ENCODE results near the gene TUBA4A. TPM values are rescaled to one million over a fixed set of nuclear protein-coding genes. Genes with fewer than 3 reads are reported as not detected.

The TUBA4A gene
- total RNA-seq, 1 donor = 25.6 TPM

DNA sequence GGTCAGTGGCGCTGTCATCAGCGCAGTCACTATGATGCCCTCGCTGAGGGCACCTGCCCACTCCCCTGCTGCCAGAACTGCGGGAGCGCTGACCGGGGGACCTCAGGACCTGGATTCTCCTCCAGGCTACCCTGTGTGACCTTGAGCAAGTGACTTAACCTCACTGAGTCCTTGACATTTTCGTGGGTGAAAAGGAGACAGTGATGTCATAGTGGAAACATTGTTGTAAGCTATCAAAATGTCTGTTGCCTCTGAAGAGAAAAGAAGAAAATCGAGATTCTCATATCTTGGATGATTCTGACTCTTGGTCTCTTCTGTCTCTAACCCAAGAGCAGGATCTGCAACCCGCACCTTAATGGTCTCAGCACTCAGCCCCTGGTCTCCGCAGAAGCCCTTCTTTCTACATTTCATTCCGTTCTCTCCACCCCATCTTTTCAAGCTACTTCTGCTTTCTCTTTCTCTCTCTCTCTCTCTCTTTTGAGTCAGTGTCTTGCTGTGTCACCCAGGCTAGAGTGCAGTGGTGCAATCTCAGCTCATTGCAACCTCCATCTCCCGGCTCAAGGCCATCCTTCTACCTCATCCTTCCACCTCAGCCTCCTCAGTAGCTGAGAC lies 978 bp upstream of the TUBA4A start:
- peak; percentile 16 for DNase-seq (ENCODE audit: low read depth)
- TF ChIP-seq, protein P1, sequence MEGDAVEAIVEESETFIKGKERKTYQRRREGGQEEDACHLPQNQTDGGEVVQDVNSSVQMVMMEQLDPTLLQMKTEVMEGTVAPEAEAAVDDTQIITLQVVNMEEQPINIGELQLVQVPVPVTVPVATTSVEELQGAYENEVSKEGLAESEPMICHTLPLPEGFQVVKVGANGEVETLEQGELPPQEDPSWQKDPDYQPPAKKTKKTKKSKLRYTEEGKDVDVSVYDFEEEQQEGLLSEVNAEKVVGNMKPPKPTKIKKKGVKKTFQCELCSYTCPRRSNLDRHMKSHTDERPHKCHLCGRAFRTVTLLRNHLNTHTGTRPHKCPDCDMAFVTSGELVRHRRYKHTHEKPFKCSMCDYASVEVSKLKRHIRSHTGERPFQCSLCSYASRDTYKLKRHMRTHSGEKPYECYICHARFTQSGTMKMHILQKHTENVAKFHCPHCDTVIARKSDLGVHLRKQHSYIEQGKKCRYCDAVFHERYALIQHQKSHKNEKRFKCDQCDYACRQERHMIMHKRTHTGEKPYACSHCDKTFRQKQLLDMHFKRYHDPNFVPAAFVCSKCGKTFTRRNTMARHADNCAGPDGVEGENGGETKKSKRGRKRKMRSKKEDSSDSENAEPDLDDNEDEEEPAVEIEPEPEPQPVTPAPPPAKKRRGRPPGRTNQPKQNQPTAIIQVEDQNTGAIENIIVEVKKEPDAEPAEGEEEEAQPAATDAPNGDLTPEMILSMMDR (IDR thresholded peaks at IDR 0.05; ENCODE audit: insufficient read depth, low read length) = no peak
- H3K4me3 ChIP-seq (ENCODE audit: low read depth, low read length) = peak overlapping the region; percentile 70

DNA sequence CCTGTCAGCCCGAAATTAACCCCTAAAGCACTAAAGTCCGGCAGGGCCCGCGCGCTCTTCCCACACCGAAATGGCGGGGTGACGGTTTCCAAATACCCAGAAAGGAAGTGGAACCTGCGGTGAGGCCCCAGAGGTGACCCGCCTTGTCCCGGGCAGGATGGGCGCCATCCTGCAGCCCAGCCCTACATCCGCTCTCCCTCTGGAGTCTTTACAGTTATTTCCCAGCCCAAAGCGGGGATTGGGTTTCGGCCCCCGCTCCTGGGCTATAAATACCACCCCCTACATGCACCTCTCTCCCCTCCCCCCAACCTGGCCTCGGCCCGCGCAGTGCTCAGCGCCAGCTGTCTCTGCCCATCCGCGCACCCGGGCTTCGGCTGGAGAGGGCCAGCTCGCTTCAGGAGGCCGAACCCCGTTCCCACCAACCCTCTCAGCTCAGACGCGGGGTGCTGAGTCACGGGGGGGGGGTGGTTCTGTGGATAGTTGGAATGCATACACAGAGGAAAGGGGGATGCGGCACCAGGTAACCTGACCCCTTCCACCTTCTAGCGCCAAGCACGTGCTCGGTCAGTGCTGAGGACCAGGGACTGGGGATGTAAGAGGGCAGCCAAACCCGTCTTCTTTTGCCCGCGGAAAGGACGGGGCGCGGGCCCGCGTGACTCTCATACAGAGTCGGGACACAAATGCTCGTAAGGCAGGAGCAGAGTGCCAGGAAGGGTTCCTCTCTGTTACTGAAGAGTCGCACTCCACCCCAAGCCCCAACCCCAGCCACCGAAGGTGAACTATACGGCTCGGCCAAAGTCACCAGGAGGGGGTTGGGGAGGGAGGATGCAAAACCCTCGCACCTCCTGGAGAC lies 592 bp downstream of the TUBA4A start, which contains the start of gene TUBA4B:
Gene TUBA4B, plus strand, starts transcription at position 344 of the 853 bp plus-strand sequence. Its CDS starts 165 bp downstream, at position 509.
- peak within 1 kb of the TSS; percentile 70 for H3K4me3 ChIP-seq (ENCODE audit: low read depth, low read length)
- DNase-seq (ENCODE audit: low read depth) = no peak
- TF ChIP-seq, protein P1 (IDR thresholded peaks at IDR 0.05; ENCODE audit: insufficient read depth, low read length) = no peak

DNA sequence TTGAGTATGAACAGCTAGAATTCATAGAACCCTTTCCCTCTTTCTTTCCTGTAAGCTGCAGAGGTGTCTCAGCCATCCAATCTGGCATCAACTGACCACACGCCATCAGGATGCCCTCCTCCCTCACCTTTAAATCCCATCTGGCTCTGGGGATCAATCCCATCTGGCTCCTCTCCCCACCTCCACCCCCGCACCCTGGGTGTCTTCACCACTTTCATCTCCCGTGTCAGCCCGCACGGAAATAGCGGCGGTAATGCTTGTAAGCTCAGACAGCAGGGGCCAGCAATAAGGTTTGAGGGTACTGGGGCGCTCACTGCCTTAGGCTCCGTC lies 1.2 kb downstream of the TUBA4A start:
- TF ChIP-seq, protein P1 (IDR thresholded peaks at IDR 0.05; ENCODE audit: insufficient read depth, low read length) = no peak
- DNase-seq (ENCODE audit: low read depth) = no peak
- peak overlapping the region; percentile 70 for H3K4me3 ChIP-seq (ENCODE audit: low read depth, low read length)

DNA sequence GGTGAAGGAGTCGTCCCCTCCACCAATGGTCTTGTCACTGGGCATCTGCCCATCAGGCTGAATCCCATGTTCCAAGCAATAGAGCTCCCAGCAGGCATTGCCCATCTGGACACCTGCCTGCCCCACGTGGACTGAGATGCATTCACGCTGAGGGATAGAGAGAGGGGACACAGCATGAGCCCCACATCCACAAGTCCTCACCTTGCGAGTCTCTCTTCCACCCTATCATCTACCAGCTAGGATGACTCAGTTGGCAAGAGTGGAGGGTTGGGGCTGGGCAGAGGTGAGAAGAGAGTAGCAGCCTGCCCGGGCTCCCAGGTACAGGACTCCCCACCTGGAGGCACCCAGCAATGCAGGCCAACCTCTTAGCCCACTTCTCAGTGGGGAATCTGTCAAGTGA lies 1.6 kb downstream of the TUBA4A start:
- DNase-seq (ENCODE audit: low read depth) = no peak
- H3K4me3 ChIP-seq (ENCODE audit: low read depth, low read length) = no peak overlapping the region

DNA sequence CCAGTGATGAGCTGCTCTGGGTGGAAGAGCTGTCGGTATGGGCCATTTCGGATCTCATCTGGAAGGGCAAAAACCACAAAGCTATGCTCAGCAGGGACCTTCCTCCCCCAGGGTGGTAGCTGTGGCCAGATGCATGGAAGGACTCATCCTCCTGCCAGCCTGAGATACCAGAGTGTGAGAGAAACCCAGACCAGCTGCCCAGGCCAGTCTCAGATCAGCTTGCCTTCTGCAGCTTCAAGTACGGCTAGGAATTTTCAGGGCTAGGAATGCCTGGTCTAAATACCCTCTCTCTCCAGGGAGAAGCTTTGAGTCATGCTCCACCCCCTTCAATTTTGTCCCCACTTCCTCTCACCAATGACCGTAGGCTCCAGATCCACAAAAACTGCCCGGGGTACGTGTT lies 2.1 kb downstream of the TUBA4A start:
- TF ChIP-seq, protein P1 (IDR thresholded peaks at IDR 0.05; ENCODE audit: insufficient read depth, low read length) = no peak
- no peak for DNase-seq (ENCODE audit: low read depth)
- no peak overlapping the region for H3K4me3 ChIP-seq (ENCODE audit: low read depth, low read length)

More for the DNA sequence above, 1.6 kb downstream of the TUBA4A start:
- TF ChIP-seq, protein P1 (IDR thresholded peaks at IDR 0.05; ENCODE audit: insufficient read depth, low read length) = no peak

DNA sequence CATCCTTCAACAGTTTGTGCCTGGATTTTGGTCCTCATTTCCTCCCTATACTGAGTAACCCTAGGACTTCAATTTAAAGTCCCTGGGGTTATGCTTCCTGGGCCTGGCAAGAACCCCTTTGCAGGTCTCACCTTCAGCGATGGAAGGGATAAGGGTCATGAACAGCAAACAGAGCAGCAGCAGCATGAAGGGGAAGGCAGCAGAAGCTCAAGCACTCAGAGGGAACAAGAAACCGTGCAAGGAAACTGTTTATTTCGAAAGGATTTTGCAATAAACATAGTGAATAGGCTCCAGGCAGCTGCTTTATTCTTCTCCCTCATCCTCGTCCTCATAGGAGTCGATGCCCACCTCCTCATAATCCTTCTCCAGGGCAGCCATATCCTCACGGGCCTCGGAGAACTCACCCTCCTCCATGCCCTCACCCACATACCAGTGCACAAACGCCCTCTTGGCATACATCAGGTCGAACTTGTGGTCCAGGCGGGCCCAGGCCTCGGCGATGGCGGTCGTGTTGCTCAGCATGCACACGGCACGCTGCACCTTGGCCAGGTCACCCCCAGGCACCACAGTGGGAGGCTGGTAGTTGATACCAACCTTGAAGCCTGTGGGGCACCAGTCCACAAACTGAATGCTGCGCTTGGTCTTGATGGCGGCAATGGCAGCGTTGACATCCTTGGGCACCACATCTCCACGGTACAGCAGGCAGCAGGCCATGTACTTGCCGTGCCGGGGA lies 3.5 kb downstream of the TUBA4A start:
- TF ChIP-seq, protein P1 (IDR thresholded peaks at IDR 0.05; ENCODE audit: insufficient read depth, low read length) = no peak
- H3K4me3 ChIP-seq (ENCODE audit: low read depth, low read length) = no peak overlapping the region
- DNase-seq (ENCODE audit: low read depth) = no peak

Data from fibroblast of the aortic adventitia (primary cell).